H1 (cell line): Measurements from ENCODE around the gene CDK5RAP2. TPM values are rescaled to one million over a fixed set of nuclear protein-coding genes. Genes with fewer than 3 reads are reported as not detected.

Experiments used
- CTCF ChIA-PET: fragments of 300-600 bp; sonication (Branson Sonifier 250); formaldehyde crosslinking; loops from one replicate; lab custom pipeline; 2021; ENCODE audit not compliant: partially characterized antibody; lab: Charles Lee
- POLR2A ChIA-PET: fragments of 300-600 bp; sonication (Branson Sonifier 250); formaldehyde crosslinking; loops from one replicate; lab custom pipeline; 2021; ENCODE audit warnings: inconsistent platforms; ENCODE audit not compliant: partially characterized antibody; lab: Charles Lee
- DNase-seq, 2 experiments: peaks; one replicate each; pipeline versions ENCODE4 v3.0.0 to v3.0.0-alpha.2; 2010 to 2022; ENCODE audit warnings: low spot score in 2 of 2, low read depth in 1 of 2, mixed read lengths in 1 of 2
- FAIRE-seq: peaks from 2 replicates; lab custom pipeline; 2011; peaks lifted over from hg19 to GRCh38; lab: Jason Lieb, UNC
- H2AFZ ChIP-seq: 2 replicates; pipeline ENCODE4 v1.8.1; 2012; ENCODE audit warnings: low read length, inconsistent platforms
- H2AK5ac ChIP-seq: 2 replicates; pipeline ENCODE4 v1.6.1; 2013; ENCODE audit warnings: low read depth, low read length
- H2BK120ac ChIP-seq: replicated peaks from 2 replicates; pipeline ENCODE3; 2013; ENCODE audit warnings: low read depth, low read length, inconsistent platforms
- H2BK12ac ChIP-seq: 2 replicates; pipeline ENCODE4 v1.6.1; 2013; ENCODE audit warnings: low read depth, low read length
- H2BK15ac ChIP-seq: 2 replicates; pipeline ENCODE4 v1.6.1; 2013; ENCODE audit warnings: low read length
- H2BK20ac ChIP-seq: 2 replicates; pipeline ENCODE4 v1.6.1; 2013; ENCODE audit warnings: low read length
- H2BK5ac ChIP-seq: 2 replicates; pipeline ENCODE4 v1.6.1; 2013; ENCODE audit warnings: low read depth, low read length
- H3K14ac ChIP-seq: 2 replicates; pipeline ENCODE4 v1.6.1; 2013; ENCODE audit warnings: inconsistent platforms; ENCODE audit not compliant: insufficient read length
- H3K18ac ChIP-seq: 2 replicates; pipeline ENCODE4 v1.6.1; 2013; ENCODE audit warnings: low read length; ENCODE audit errors: extremely low read depth
- H3K23ac ChIP-seq: 2 replicates; pipeline ENCODE4 v1.6.1; 2013; ENCODE audit warnings: inconsistent platforms; ENCODE audit not compliant: insufficient read length
- H3K23me2 ChIP-seq: 2 replicates; pipeline ENCODE4 v1.6.1; 2013; ENCODE audit warnings: low read depth, low read length
- H3K27ac ChIP-seq: 2 replicates; pipeline ENCODE4 v1.6.1; 2011; ENCODE audit warnings: low read depth, low read length, inconsistent platforms
- H3K27me3 ChIP-seq, 4 experiments: replicated peaks in 1 of 4; 1 replicate in 1 of 4; 2 replicates in 3 of 4; pipeline versions ENCODE4 v1.6.1 to v1.8.1; 2011 to 2013; ENCODE audit warnings: low read length in 3 of 4, mild to moderate bottlenecking in 3 of 4, inconsistent platforms in 2 of 4, mixed read lengths in 2 of 4, moderate library complexity in 1 of 4; ENCODE audit not compliant: control insufficient read depth in 3 of 4, insufficient read depth in 3 of 4; ENCODE audit errors: extremely low read depth in 1 of 4
- H3K36me3 ChIP-seq, 4 experiments: 2 replicates each; pipeline versions ENCODE4 v1.6.1 to v1.8.1; 2011 to 2013; ENCODE audit warnings: mild to moderate bottlenecking in 4 of 4, low read length in 3 of 4, moderate library complexity in 2 of 4, control low read depth in 1 of 4, inconsistent platforms in 1 of 4; ENCODE audit not compliant: insufficient read depth in 4 of 4, control insufficient read depth in 2 of 4
- H3K4ac ChIP-seq: replicated peaks from 2 replicates; pipeline ENCODE3; 2013; ENCODE audit warnings: low read length, low read depth, mixed read lengths, inconsistent platforms; ENCODE audit not compliant: insufficient read length
- H3K4me1 ChIP-seq, 4 experiments: replicated peaks in 1 of 4; 1 replicate in 1 of 4; 2 replicates in 3 of 4; pipeline versions ENCODE4 v1.6.1 to v1.8.1; 2011 to 2013; ENCODE audit warnings: low read length in 3 of 4, inconsistent platforms in 2 of 4, mixed read lengths in 1 of 4; ENCODE audit not compliant: insufficient read depth in 4 of 4, control insufficient read depth in 3 of 4
- H3K4me2 ChIP-seq, 2 experiments: 2 replicates each; pipeline versions ENCODE4 v1.6.1 to v1.8.1; 2011 to 2013; ENCODE audit warnings: low read depth in 2 of 2, low read length in 2 of 2, control low read depth in 1 of 2, inconsistent platforms in 1 of 2, mild to moderate bottlenecking in 1 of 2; ENCODE audit not compliant: insufficient read depth in 1 of 2
- H3K4me3 ChIP-seq, 4 experiments: fragments of 200-600, 300-600 bp in 1 of 4; sonication (generic), shearing (Covaris generic), sonication (Bioruptor Twin) in 1 of 4; 2 replicates each; pipeline versions ENCODE4 v1.5.1 to v1.8.1; 2011 to 2016; ENCODE audit warnings: low read length in 4 of 4, low read depth in 3 of 4, control low read depth in 2 of 4, inconsistent platforms in 2 of 4, mild to moderate bottlenecking in 2 of 4, mixed read lengths in 1 of 4, moderate library complexity in 1 of 4; ENCODE audit not compliant: insufficient read depth in 2 of 4; ENCODE audit errors: extremely low read depth in 1 of 4
- H3K56ac ChIP-seq: replicated peaks from 2 replicates; pipeline ENCODE3; 2013; ENCODE audit warnings: low read depth, mild to moderate bottlenecking, mixed read lengths, low read length, inconsistent platforms; ENCODE audit not compliant: insufficient read length
- H3K79me1 ChIP-seq: 2 replicates; pipeline ENCODE4 v1.6.1; 2013; ENCODE audit warnings: low read depth, low read length, control low read depth
- H3K79me2 ChIP-seq, 2 experiments: 2 replicates each; pipeline versions ENCODE4 v1.6.1 to v1.8.1; 2012 to 2013; ENCODE audit warnings: low read length in 2 of 2, mild to moderate bottlenecking in 2 of 2, inconsistent platforms in 1 of 2; ENCODE audit not compliant: insufficient read depth in 2 of 2, control insufficient read depth in 1 of 2
- H3K9ac ChIP-seq, 4 experiments: replicated peaks in 1 of 4; 1 replicate in 1 of 4; 2 replicates in 3 of 4; pipeline versions ENCODE4 v1.6.1 to v1.8.1; 2011 to 2013; ENCODE audit warnings: low read depth in 3 of 4, low read length in 3 of 4, control low read depth in 2 of 4, mild to moderate bottlenecking in 2 of 4, moderate library complexity in 2 of 4, inconsistent platforms in 1 of 4; ENCODE audit errors: extremely low read depth in 1 of 4
- H3K9me3 ChIP-seq, 2 experiments: 2 replicates each; pipeline versions ENCODE4 v1.6.1 to v1.8.1; 2012 to 2013; ENCODE audit warnings: mild to moderate bottlenecking in 2 of 2, moderate library complexity in 2 of 2, control low read depth in 1 of 2, inconsistent platforms in 1 of 2, low read depth in 1 of 2, low read length in 1 of 2, mixed read lengths in 1 of 2; ENCODE audit not compliant: insufficient read depth in 2 of 2
- H4K20me1 ChIP-seq, 2 experiments: replicated peaks in 1 of 2; 2 replicates each; pipeline versions ENCODE3 to v1.8.1; 2011 to 2013; ENCODE audit warnings: inconsistent platforms in 2 of 2, low read length in 2 of 2, mild to moderate bottlenecking in 1 of 2; ENCODE audit not compliant: insufficient read depth in 2 of 2, control insufficient read depth in 1 of 2
- H4K5ac ChIP-seq: 2 replicates; pipeline ENCODE4 v1.6.1; 2013; ENCODE audit warnings: low read length, low read depth, mixed read lengths, inconsistent platforms; ENCODE audit not compliant: insufficient read length
- H4K8ac ChIP-seq: 2 replicates; pipeline ENCODE4 v1.8.0; 2013; ENCODE audit warnings: mild to moderate bottlenecking, moderate library complexity, low read length, inconsistent platforms; ENCODE audit not compliant: insufficient read depth; ENCODE audit errors: extremely low read depth
- H4K91ac ChIP-seq: replicated peaks from 2 replicates; pipeline ENCODE3; 2013; ENCODE audit warnings: low read length, mixed read lengths, inconsistent platforms; ENCODE audit not compliant: insufficient read length
- ATF3 ChIP-seq: IDR thresholded peaks from 2 replicates; pipeline ENCODE4 v1.6.1; 2011; ENCODE audit warnings: low read depth, mild to moderate bottlenecking, low read length; ENCODE audit not compliant: insufficient read depth
- CREB1 ChIP-seq: IDR thresholded peaks from 2 replicates; pipeline ENCODE4 v1.6.1; 2012; ENCODE audit warnings: inconsistent platforms
- CTBP2 ChIP-seq: IDR thresholded peaks from 2 replicates; pipeline ENCODE4 v1.7.0; 2011; ENCODE audit warnings: borderline replicate concordance, mild to moderate bottlenecking, moderate library complexity, mixed read lengths, low read length; ENCODE audit not compliant: insufficient read depth, insufficient read length
- EGR1 ChIP-seq: IDR thresholded peaks from 2 replicates; pipeline ENCODE4 v1.6.1; 2011; ENCODE audit warnings: low read depth, low read length, borderline replicate concordance
- MAFK ChIP-seq: IDR thresholded peaks from 2 replicates; pipeline ENCODE4 v1.6.1; 2012; ENCODE audit warnings: low read depth, mild to moderate bottlenecking, improper control_type of control experiment, low read length
- MAX ChIP-seq: IDR thresholded peaks from 2 replicates; pipeline ENCODE4 v1.6.1; 2012; ENCODE audit warnings: inconsistent platforms
- RXRA ChIP-seq: IDR thresholded peaks from 2 replicates; pipeline ENCODE4 v1.6.1; 2011; ENCODE audit warnings: low read depth, mild to moderate bottlenecking, low read length, moderate library complexity; ENCODE audit not compliant: insufficient read depth
- SIRT6 ChIP-seq: IDR thresholded peaks from one replicate; pipeline ENCODE4 v1.7.1; 2012; ENCODE audit warnings: low read length, inconsistent platforms
- TEAD4 ChIP-seq: IDR thresholded peaks from 2 replicates; pipeline ENCODE4 v1.6.1; 2012; ENCODE audit warnings: low read depth, low read length, inconsistent platforms, mixed read lengths
- YY1 ChIP-seq: IDR thresholded peaks from 2 replicates; pipeline ENCODE4 v1.6.1; 2011; ENCODE audit warnings: low read depth, mild to moderate bottlenecking, low read length
- WGBS, 2 experiments: shearing (Covaris generic) in 1 of 2; methylation state at CpG; one replicate each; pipeline versions ENCODE4 v1.1.6 to v1.1.7; 2013 to 2015; ENCODE audit warnings: low lambda C conversion rate in 2 of 2, mixed read lengths in 2 of 2, inconsistent platforms in 1 of 2, low coverage in 1 of 2, missing lambda C conversion rate in 1 of 2; ENCODE audit not compliant: insufficient replicate concordance in 2 of 2, insufficient coverage in 1 of 2, insufficient read length in 1 of 2; ENCODE audit errors: extremely low coverage in 1 of 2, missing lambda C conversion rate in 1 of 2; 5-methylcytosine and 5-hydroxymethylcytosine counted together
- polyA plus RNA-seq, 7 experiments: library from polyadenylated mRNA; depleted of rRNA in 3 of 7; stranded (reverse) in 5 of 7; unstranded in 2 of 7; fragments of >200 nt in 5 of 7; fragments of 200-250 nt in 2 of 7; gene quantifications; 1 replicate in 5 of 7; 2 replicates in 1 of 7; 4 replicates in 1 of 7; pipeline versions ENCODE4 v1.2.1 to v1.2.3, GENCODE V29; 2011 to 2013; ENCODE audit warnings: missing spikeins in 2 of 7, mixed read lengths in 2 of 7
- total RNA-seq: library from RNA; stranded (reverse); fragmentation: NEBNext Ultra II Directional; extraction: Animal tissue kit (Norgen Biotek cat#: 25700); gene quantifications from 2 replicates; pipeline ENCODE4 v1.2.1, GENCODE V29; 2021
- TF ChIP-seq, protein P1 (sequence below): IDR thresholded peaks from 2 replicates; pipeline ENCODE4 v1.6.1; 2011; ENCODE audit warnings: low read length, improper control_type of control experiment

The CDK5RAP2 gene
- total and polyA plus RNA-seq, 2 of the 8 experiments (the other 6 are each of a cell fraction or from before 2014, with no cell fraction given), result 19.8 to 49.4 TPM

DNA sequence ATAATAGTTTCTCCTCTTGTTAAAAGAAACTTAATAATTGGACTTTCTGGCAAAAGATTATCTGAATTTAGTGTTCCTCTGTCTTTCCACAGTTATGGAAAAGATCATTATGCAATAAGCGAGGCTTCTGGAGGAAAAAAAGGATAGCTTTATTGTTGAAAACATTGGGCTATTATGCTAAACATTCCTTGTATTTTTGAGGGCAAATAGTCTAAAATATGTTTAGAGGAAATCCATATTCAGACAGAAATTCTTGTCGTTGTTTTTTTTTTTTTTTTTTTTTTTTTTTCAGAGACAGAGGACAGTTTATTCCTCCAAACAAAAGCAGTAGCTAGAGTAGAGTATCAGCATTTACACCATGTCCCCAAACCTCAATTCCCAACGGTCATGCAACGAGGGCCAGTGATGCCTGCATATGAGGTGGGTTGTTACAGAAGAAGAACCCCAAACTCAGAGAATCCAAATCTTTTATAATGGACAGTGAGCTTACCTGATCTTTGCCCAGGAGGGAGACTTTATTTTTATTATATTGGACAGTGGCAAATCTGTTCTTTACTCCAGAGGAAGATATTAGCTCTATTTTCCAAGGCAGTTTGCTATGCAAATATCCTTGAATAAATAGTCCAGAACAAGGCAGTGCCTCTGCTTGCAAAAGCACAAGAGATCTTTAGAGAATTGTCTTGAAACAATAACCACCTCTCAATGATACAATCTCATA is 48.4 kb upstream of the CDK5RAP2 start:
- Histone ChIP-seq H3K9me3 (no peaks in the 10 kb centered on the region), H3K14ac (no peak overlapping the region), H3K27ac (no peak overlapping the region), H3K23me2 (no peaks in the 10 kb centered on the region), H3K56ac (no peak overlapping the region), H2BK120ac (no peak overlapping the region), H2BK12ac (no peak overlapping the region), H3K4me2 (no peak overlapping the region), H2BK5ac (no peak overlapping the region), H4K20me1 (no peaks in the 10 kb centered on the region), H2AK5ac (no peak overlapping the region), H4K5ac (no peak overlapping the region), H3K9ac (no peak overlapping the region), H3K23ac (no peak overlapping the region), H2BK20ac (no peak overlapping the region), H3K4me1 (peaks cover 0 to 6% (median 0%) of the 10 kb centered on the region in 4 experiments; a peak in 1 of 7 replicates), H3K18ac (no peak overlapping the region), H2BK15ac (no peak overlapping the region), H4K91ac (no peak overlapping the region), H3K4me3 (no peak overlapping the region), H2AFZ (no peak overlapping the region), H3K79me2 (no peaks in the 10 kb centered on the region), H4K8ac (no peak overlapping the region), H3K36me3 (no peaks in the 10 kb centered on the region), H3K4ac (no peak overlapping the region), H3K79me1 (no peaks in the 10 kb centered on the region), H3K27me3 (no peaks in the 10 kb centered on the region)
- no peak for TF ChIP-seq SIRT6
- TF ChIP-seq EGR1, result no peak
- no peak for TF ChIP-seq RXRA
- no peak for TF ChIP-seq MAFK
- TF ChIP-seq CTBP2, result no peak
- TF ChIP-seq MAX, result no peak
- TF ChIP-seq CREB1, result no peak
- TF ChIP-seq TEAD4, result no peak
- TF ChIP-seq, protein P1, sequence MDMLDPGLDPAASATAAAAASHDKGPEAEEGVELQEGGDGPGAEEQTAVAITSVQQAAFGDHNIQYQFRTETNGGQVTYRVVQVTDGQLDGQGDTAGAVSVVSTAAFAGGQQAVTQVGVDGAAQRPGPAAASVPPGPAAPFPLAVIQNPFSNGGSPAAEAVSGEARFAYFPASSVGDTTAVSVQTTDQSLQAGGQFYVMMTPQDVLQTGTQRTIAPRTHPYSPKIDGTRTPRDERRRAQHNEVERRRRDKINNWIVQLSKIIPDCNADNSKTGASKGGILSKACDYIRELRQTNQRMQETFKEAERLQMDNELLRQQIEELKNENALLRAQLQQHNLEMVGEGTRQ, result no peak
- TF ChIP-seq ATF3, result no peak
- TF ChIP-seq YY1, result no peak
- DNase-seq, result no peak
- WGBS, 2 experiments, result 91% methylated on average over 4 of the region's 4 CpGs; no CpG with 5 or more reads in 1 of the 2 experiments
- no peak for FAIRE-seq
- ChIA-PET POLR2A (no interaction called here), CTCF (interaction anchor here (0.6 to 2.6 kb wide), 4 partner anchors 10 to 458 kb away, joined by 3 to 5 read pairs (median 4); no protein-coding TSS in a partner anchor)
